Esophagus muscularis mucosa (tissue), 3 donors: Measurements from ENCODE around the gene BACE1.

Source experiments
- CTCF ChIP-seq, 3 experiments: fragments of 200-600 bp in 2 of 3; fragments of 450-650 bp in 1 of 3; sonication (generic) in 2 of 3; IDR thresholded peaks; one replicate each; pipeline ENCODE4 v1.5.1; 2017 to 2019; ENCODE audit warnings: antibody characterized with exemption in 3 of 3, mild to moderate bottlenecking in 2 of 3, moderate library complexity in 1 of 3
- POLR2AphosphoS5 ChIP-seq, 2 donors: sonication (generic); formaldehyde crosslinking; IDR thresholded peaks; one replicate each; pipeline ENCODE4 v1.6.1; 2017; ENCODE audit warnings: antibody characterized with exemption in 2 of 2

GRCh38 chr11:117239295-117239694 lies 76.8 kb downstream of the BACE1 start:
- TF ChIP-seq CTCF (IDR thresholded peaks at IDR 0.05) (no peak), POLR2AphosphoS5 (IDR thresholded peaks at IDR 0.05) (no peak)
